Measurements from ENCODE around the gene POLR1A. TPM values are rescaled to one million over a fixed set of nuclear protein-coding genes. Genes with fewer than 3 reads are reported as not detected.

The POLR1A gene
- total RNA-seq, 4 donors from 2014 or later, result 15.6 to 21.7 (median 17.7) TPM

GRCh38 chr2:86072271-86072858 lies 33.3 kb downstream of the POLR1A start:
- Histone ChIP-seq H3K9me3 (no peaks in the 10 kb centered on the region), H3K4me1 (peaks cover 0 to 43% (median 10%) of the 10 kb centered on the region in 3 donors), H3K27me3 (no peaks in the 10 kb centered on the region), H3K36me3 (peaks cover 0 to 62% of the 10 kb centered on the region in 2 donors), H3K27ac (peak overlapping the region in 3 of 4 donors; percentile 69 to 73 (median 72)), H3K4me3 (no peak overlapping the region)
- peak; percentile 7 for TF ChIP-seq POLR2AphosphoS5 (IDR thresholded peaks at IDR 0.05)
- TF ChIP-seq CTCF (IDR thresholded peaks at IDR 0.05), result no peak
- peak; percentile 73 for ATAC-seq
- 29 to 49% methylated on average over 1 to 4 of the region's 9 CpGs for WGBS, 2 donors (ENCODE audit: low coverage in 1 of 2)

GRCh38 chr2:86070868-86071267 lies 34.8 kb downstream of the POLR1A start:
- H3K9me3 ChIP-seq, result no peaks in the 10 kb centered on the region
- no peaks in the 10 kb centered on the region for H3K27me3 ChIP-seq
- no peak overlapping the region for H3K4me3 ChIP-seq
- no peak for ATAC-seq
- peaks cover 0 to 63% of the 10 kb centered on the region in 2 donors for H3K36me3 ChIP-seq
- peaks cover 0 to 46% (median 10%) of the 10 kb centered on the region in 3 donors for H3K4me1 ChIP-seq
- 83% methylated on average over 2 of the region's 2 CpGs; no CpG with 5 or more reads in 1 of the 2 donors for WGBS, 2 donors (ENCODE audit: low coverage in 1 of 2)
- H3K27ac ChIP-seq, result no peak overlapping the region
- TF ChIP-seq POLR2A (IDR thresholded peaks at IDR 0.05) (no peak), EP300 (IDR thresholded peaks at IDR 0.05) (no peak), CTCF (IDR thresholded peaks at IDR 0.05) (no peak), POLR2AphosphoS5 (IDR thresholded peaks at IDR 0.05) (no peak)

GRCh38 chr2:86069783-86070339 lies 35.8 kb downstream of the POLR1A start:
- WGBS, 2 donors (ENCODE audit: low coverage in 1 of 2), result 95% methylated on average over 4 of the region's 16 CpGs
- no peaks in the 10 kb centered on the region for H3K27me3 ChIP-seq

DNA sequence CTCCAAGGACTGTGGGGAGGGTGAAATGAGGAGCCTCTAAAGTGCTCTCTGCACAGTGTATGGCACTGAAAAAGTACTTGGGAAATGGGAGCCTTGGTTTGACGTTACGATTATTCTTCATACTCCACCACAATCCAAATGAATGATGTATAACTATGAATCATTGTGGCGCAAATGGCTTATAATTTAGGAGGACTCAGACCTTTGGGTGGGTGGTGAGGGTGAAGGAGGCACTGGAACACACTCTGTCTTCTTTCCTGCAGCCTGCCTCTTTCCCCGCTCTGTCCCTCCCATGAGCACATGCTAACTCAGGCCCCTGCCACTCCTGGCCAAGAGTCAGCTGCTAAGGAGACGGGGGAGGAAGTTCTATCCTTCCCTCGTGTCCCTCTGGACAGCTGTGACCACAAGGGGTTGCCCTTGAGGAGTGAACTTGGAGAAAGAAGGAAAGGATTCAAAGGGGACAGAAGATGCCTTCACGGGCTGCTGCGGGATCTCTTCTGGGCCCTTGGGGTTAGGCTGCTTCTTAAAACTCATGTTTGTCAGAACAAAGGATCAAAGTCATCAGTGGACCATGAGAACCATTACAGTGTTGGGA lies 36.5 kb downstream of the POLR1A start:
- Histone ChIP-seq H3K27ac (no peak overlapping the region), H3K36me3 (peaks cover 0 to 71% of the 10 kb centered on the region in 2 donors), H3K9me3 (no peaks in the 10 kb centered on the region), H3K4me3 (no peak overlapping the region), H3K27me3 (no peaks in the 10 kb centered on the region), H3K4me1 (peaks cover 0 to 43% (median 10%) of the 10 kb centered on the region in 3 donors)
- no peak for ATAC-seq
- TF ChIP-seq POLR2AphosphoS5 (IDR thresholded peaks at IDR 0.05) (no peak), EP300 (IDR thresholded peaks at IDR 0.05) (no peak), CTCF (IDR thresholded peaks at IDR 0.05) (no peak), POLR2A (IDR thresholded peaks at IDR 0.05) (no peak)
- WGBS, 2 donors (ENCODE audit: low coverage in 1 of 2), result 75 to 92% methylated on average over 4 to 6 of the region's 8 CpGs

More at GRCh38 chr2:86069783-86070339, 35.8 kb downstream of the POLR1A start:
- peaks cover 0 to 71% of the 10 kb centered on the region in 2 donors for H3K36me3 ChIP-seq
- H3K27ac ChIP-seq, result no peak overlapping the region
- no peaks in the 10 kb centered on the region for H3K9me3 ChIP-seq
- peaks cover 0 to 43% (median 10%) of the 10 kb centered on the region in 3 donors for H3K4me1 ChIP-seq
- H3K4me3 ChIP-seq, result no peak overlapping the region
- no peak for ATAC-seq
- TF ChIP-seq CTCF (IDR thresholded peaks at IDR 0.05) (no peak), EP300 (IDR thresholded peaks at IDR 0.05) (no peak)

- WGBS, 2 donors (ENCODE audit: low coverage in 1 of 2), result 100% methylated on average over 4 of the region's 5 CpGs; no CpG with 5 or more reads in 1 of the 2 donors
- Histone ChIP-seq H3K4me3 (no peak overlapping the region), H3K36me3 (peaks cover 0 to 71% of the 10 kb centered on the region in 2 donors), H3K9me3 (no peaks in the 10 kb centered on the region), H3K27me3 (no peaks in the 10 kb centered on the region), H3K27ac (no peak overlapping the region), H3K4me1 (peaks cover 0 to 43% (median 10%) of the 10 kb centered on the region in 3 donors)
- TF ChIP-seq POLR2AphosphoS5 (IDR thresholded peaks at IDR 0.05) (no peak), CTCF (IDR thresholded peaks at IDR 0.05) (no peak), POLR2A (IDR thresholded peaks at IDR 0.05) (no peak), EP300 (IDR thresholded peaks at IDR 0.05) (no peak)
- no peak for ATAC-seq
These were observed 37.0 kb downstream of the POLR1A start for GRCh38 chr2:86068648-86069047.

Measured in gastroesophageal sphincter (tissue), 4 donors.